Measurements from ENCODE around the gene RNPEPL1.
A peak's percentile ranks its signal among the peaks of the same experiment; 100 is the strongest.

Gene RNPEPL1

DNA sequence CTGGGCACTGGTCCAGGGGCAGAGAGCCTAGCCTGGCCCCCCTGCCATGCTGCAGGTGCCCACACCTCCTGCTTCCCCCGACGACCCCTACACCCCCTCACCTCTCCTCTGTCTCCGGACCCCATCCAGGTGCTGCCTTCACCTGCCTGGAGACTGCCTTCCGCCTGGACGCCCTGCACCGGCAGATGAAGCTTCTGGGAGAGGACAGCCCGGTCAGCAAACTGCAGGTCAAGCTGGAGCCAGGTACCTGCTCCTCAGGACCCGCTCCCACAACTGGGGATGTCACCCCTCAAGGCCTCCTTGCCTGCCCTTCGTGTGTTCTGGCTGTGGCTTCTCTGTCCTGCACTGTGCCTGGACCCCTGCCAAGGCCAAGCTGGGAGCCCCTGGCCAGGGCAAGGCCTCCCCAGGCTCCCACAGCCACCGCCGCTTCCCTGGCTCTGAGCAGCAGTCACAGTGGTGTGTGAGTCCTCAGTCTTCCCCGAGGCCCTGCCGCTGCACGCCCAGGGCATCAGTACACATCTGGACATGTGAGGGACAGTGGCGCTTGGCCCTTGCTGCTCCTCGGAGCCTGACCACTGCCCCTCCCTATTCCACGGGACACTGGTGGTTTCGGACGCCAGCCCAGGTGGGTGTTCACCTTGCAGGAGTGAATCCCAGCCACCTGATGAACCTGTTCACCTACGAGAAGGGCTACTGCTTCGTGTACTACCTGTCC, 6.3 kb downstream of the RNPEPL1 start (continued):
- TF ChIP-seq HOXD13 (CRISPR knock-in tag; IDR thresholded peaks at IDR 0.05; ENCODE audit: borderline replicate concordance) = no peak
- TF ChIP-seq ZNF701 (tag by site-specific recombination; IDR thresholded peaks at IDR 0.05) = no peak
- no peak for TF ChIP-seq ZNF138 (tag by site-specific recombination; IDR thresholded peaks at IDR 0.05; ENCODE audit: borderline replicate concordance)
- no peak for TF ChIP-seq ZNF266 (tag by site-specific recombination; IDR thresholded peaks at IDR 0.05; ENCODE audit: low read depth)
- TF ChIP-seq ZNF561 (tag by site-specific recombination; IDR thresholded peaks at IDR 0.05; ENCODE audit: borderline replicate concordance) = no peak
- no peak for TF ChIP-seq TCF7L2 (IDR thresholded peaks at IDR 0.05; ENCODE audit: borderline replicate concordance, low read depth, low read length)
- no peak for TF ChIP-seq FEZF1 (tag by site-specific recombination; IDR thresholded peaks at IDR 0.05)
- TF ChIP-seq YY2 (tag by site-specific recombination; IDR thresholded peaks at IDR 0.05) = no peak
- TF ChIP-seq ZFP37 (tag by site-specific recombination; IDR thresholded peaks at IDR 0.05) = no peak

GRCh38 chr2:240575101-240575965, 7.0 kb downstream of the RNPEPL1 start:
- POLR2A ChIA-PET = interaction anchor here (1.4 kb wide), 1 partner anchor 11 kb away, joined by 5 read pairs; the partner anchor contains the start of gene CAPN10
- CTCF ChIA-PET = interaction anchor here (0.7 kb wide), 1 partner anchor 11 kb away, joined by 4 read pairs; the partner anchor contains the start of gene CAPN10
- peaks cover 7% of the 10 kb centered on the region for H3K4me1 ChIP-seq (ENCODE audit: control insufficient read depth, insufficient read depth, low read length)
- no peaks in the 10 kb centered on the region for H3K9me3 ChIP-seq (ENCODE audit: control insufficient read depth, insufficient read depth, low read depth, low read length)
- peaks cover 0 to 47% of the 10 kb centered on the region in 2 experiments; a peak in 1 of 3 replicates for H3K36me3 ChIP-seq (ENCODE audit: control insufficient read depth in 2 of 2, insufficient read depth in 1 of 2, low read length in 2 of 2)
- TF ChIP-seq ZNF16 (tag by site-specific recombination; IDR thresholded peaks at IDR 0.05; ENCODE audit: low read depth) (no peak), ZNF585B (tag by site-specific recombination; IDR thresholded peaks at IDR 0.05) (no peak), WT1 (tag by site-specific recombination; IDR thresholded peaks at IDR 0.05) (no peak)
- TF ChIP-seq, protein P1, sequence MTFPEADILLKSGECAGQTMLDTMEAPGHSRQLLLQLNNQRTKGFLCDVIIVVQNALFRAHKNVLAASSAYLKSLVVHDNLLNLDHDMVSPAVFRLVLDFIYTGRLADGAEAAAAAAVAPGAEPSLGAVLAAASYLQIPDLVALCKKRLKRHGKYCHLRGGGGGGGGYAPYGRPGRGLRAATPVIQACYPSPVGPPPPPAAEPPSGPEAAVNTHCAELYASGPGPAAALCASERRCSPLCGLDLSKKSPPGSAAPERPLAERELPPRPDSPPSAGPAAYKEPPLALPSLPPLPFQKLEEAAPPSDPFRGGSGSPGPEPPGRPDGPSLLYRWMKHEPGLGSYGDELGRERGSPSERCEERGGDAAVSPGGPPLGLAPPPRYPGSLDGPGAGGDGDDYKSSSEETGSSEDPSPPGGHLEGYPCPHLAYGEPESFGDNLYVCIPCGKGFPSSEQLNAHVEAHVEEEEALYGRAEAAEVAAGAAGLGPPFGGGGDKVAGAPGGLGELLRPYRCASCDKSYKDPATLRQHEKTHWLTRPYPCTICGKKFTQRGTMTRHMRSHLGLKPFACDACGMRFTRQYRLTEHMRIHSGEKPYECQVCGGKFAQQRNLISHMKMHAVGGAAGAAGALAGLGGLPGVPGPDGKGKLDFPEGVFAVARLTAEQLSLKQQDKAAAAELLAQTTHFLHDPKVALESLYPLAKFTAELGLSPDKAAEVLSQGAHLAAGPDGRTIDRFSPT (tag by site-specific recombination; IDR thresholded peaks at IDR 0.05) = 0 out of 2 replicates have a peak, but pooled peaks have one; percentile 38
- H3K4me3 ChIP-seq (ENCODE audit: low read depth, low read length) = no peak overlapping the region
- no peak overlapping the region for H3K27ac ChIP-seq (ENCODE audit: extremely low read depth, low read depth, low read length)

DNA sequence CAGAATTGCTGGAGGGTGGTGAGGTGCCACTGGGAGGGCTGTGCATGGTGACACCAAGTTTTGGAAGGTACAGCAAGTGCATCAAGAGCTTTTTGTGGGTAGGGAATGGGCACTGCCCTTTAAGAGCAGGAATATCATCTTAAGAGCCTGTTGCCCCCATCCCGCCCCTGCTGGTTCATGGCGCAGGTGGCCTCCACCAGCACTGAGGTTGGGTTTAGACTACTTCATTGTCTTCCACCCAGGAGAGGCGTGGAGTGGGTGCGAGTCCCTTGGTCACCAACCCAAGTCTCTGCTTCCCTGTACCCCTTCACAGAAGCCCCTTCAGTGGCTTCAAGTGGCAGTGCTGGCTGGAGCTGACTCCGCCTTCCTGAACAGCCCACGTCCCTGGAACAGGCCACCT, 7.8 kb downstream of the RNPEPL1 start:
- Histone ChIP-seq H3K4me3 (ENCODE audit: low read depth, low read length) (no peak overlapping the region), H3K36me3 (ENCODE audit: control insufficient read depth in 2 of 2, insufficient read depth in 1 of 2, low read length in 2 of 2) (peaks cover 0 to 47% of the 10 kb centered on the region in 2 experiments; a peak in 1 of 3 replicates), H3K9me3 (ENCODE audit: control insufficient read depth, insufficient read depth, low read depth, low read length) (no peaks in the 10 kb centered on the region), H3K4me1 (ENCODE audit: control insufficient read depth, insufficient read depth, low read length) (peaks cover 7% of the 10 kb centered on the region), H3K27ac (ENCODE audit: extremely low read depth, low read depth, low read length) (no peak overlapping the region)
- ChIA-PET POLR2A (interaction anchor here (1.4 kb wide), 1 partner anchor 10 kb away, joined by 5 read pairs; the partner anchor contains the start of gene CAPN10), CTCF (no interaction called here)
- TF ChIP-seq ZNF214 (tag by site-specific recombination; IDR thresholded peaks at IDR 0.05; ENCODE audit: borderline replicate concordance) (no peak), ZNF621 (tag by site-specific recombination; IDR thresholded peaks at IDR 0.05) (no peak), ZNF423 (tag by site-specific recombination; IDR thresholded peaks at IDR 0.05) (no peak), ZNF660 (tag by site-specific recombination; IDR thresholded peaks at IDR 0.05) (no peak), ZNF292 (tag by site-specific recombination; IDR thresholded peaks at IDR 0.05; ENCODE audit: borderline replicate concordance, low read depth) (no peak), ZNF169 (tag by site-specific recombination; IDR thresholded peaks at IDR 0.05) (no peak), ZNF830 (tag by site-specific recombination; IDR thresholded peaks at IDR 0.05; ENCODE audit: low read depth) (no peak), ZNF792 (tag by site-specific recombination; IDR thresholded peaks at IDR 0.05) (no peak), ZNF433 (tag by site-specific recombination; IDR thresholded peaks at IDR 0.05; ENCODE audit: low read depth) (no peak), ZNF155 (tag by site-specific recombination; IDR thresholded peaks at IDR 0.05) (no peak), FEZF1 (tag by site-specific recombination; IDR thresholded peaks at IDR 0.05) (no peak), SETDB1 (IDR thresholded peaks at IDR 0.05; ENCODE audit: insufficient read length, low read length) (no peak), ZNF121 (tag by site-specific recombination; IDR thresholded peaks at IDR 0.05) (no peak)
- TF ChIP-seq, protein P2, sequence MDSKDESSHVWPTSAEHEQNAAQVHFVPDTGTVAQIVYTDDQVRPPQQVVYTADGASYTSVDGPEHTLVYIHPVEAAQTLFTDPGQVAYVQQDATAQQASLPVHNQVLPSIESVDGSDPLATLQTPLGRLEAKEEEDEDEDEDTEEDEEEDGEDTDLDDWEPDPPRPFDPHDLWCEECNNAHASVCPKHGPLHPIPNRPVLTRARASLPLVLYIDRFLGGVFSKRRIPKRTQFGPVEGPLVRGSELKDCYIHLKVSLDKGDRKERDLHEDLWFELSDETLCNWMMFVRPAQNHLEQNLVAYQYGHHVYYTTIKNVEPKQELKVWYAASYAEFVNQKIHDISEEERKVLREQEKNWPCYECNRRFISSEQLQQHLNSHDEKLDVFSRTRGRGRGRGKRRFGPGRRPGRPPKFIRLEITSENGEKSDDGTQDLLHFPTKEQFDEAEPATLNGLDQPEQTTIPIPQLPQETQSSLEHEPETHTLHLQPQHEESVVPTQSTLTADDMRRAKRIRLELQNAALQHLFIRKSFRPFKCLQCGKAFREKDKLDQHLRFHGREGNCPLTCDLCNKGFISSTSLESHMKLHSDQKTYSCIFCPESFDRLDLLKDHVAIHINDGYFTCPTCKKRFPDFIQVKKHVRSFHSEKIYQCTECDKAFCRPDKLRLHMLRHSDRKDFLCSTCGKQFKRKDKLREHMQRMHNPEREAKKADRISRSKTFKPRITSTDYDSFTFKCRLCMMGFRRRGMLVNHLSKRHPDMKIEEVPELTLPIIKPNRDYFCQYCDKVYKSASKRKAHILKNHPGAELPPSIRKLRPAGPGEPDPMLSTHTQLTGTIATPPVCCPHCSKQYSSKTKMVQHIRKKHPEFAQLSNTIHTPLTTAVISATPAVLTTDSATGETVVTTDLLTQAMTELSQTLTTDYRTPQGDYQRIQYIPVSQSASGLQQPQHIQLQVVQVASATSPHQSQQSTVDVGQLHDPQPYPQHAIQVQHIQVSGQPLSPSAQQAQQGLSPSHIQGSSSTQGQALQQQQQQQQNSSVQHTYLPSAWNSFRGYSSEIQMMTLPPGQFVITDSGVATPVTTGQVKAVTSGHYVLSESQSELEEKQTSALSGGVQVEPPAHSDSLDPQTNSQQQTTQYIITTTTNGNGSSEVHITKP (tag by site-specific recombination; IDR thresholded peaks at IDR 0.05) = no peak
